ENCODE results near the gene NHLRC4.
A peak's percentile ranks its signal among the peaks of the same experiment; 100 is the strongest.

Gene NHLRC4

GRCh38 chr16:603933-604332 lies 37.1 kb downstream of the NHLRC4 start:
- H3K4me3 ChIP-seq (ENCODE audit: low read depth, low read length) = no peak overlapping the region
- ChIA-PET POLR2A (interaction anchor here (1.4 kb wide), 1 partner anchor 32 kb away, joined by 3 read pairs; the partner anchor contains the start of gene METTL26), CTCF (no interaction called here)
- H3K36me3 ChIP-seq (ENCODE audit: control insufficient read depth in 2 of 2, insufficient read depth in 1 of 2, low read length in 2 of 2) = peaks cover 0 to 10% of the 10 kb centered on the region in 2 experiments; a peak in 1 of 3 replicates
- no peaks in the 10 kb centered on the region for H3K9me3 ChIP-seq (ENCODE audit: control insufficient read depth, insufficient read depth, low read depth, low read length)
- TF ChIP-seq PRDM10 (tag by site-specific recombination; IDR thresholded peaks at IDR 0.05) (peak; percentile 41), ZNF776 (tag by site-specific recombination; IDR thresholded peaks at IDR 0.05; ENCODE audit: borderline replicate concordance) (no peak)
- no peak overlapping the region for H3K27ac ChIP-seq (ENCODE audit: extremely low read depth, low read depth, low read length)
- H3K4me1 ChIP-seq (ENCODE audit: control insufficient read depth, insufficient read depth, low read length) = no peaks in the 10 kb centered on the region

GRCh38 chr16:606656-607307 lies 40.0 kb downstream of the NHLRC4 start:
- POLR2A ChIA-PET = no interaction called here
- TF ChIP-seq ZNF202 (tag by site-specific recombination; IDR thresholded peaks at IDR 0.05; ENCODE audit: borderline replicate concordance) (no peak), ZNF580 (tag by site-specific recombination; IDR thresholded peaks at IDR 0.05) (no peak), REPIN1 (tag by site-specific recombination; IDR thresholded peaks at IDR 0.05; ENCODE audit: low read depth) (no peak), EGR2 (tag by site-specific recombination; IDR thresholded peaks at IDR 0.05; ENCODE audit: low read depth) (no peak), RBAK (tag by site-specific recombination; IDR thresholded peaks at IDR 0.05) (no peak), HIC1 (tag by site-specific recombination; IDR thresholded peaks at IDR 0.05) (no peak), ZNF121 (tag by site-specific recombination; IDR thresholded peaks at IDR 0.05) (no peak), PBX3 (CRISPR knock-in tag; IDR thresholded peaks at IDR 0.05) (no peak), ZSCAN30 (tag by site-specific recombination; IDR thresholded peaks at IDR 0.05) (no peak), MEIS1 (CRISPR knock-in tag; IDR thresholded peaks at IDR 0.05; ENCODE audit: borderline replicate concordance) (no peak), ZNF777 (tag by site-specific recombination; IDR thresholded peaks at IDR 0.05; ENCODE audit: borderline replicate concordance) (no peak), ZNF10 (tag by site-specific recombination; IDR thresholded peaks at IDR 0.05) (no peak), ZNF529 (tag by site-specific recombination; IDR thresholded peaks at IDR 0.05; ENCODE audit: insufficient replicate concordance) (no peak), GLIS1 (tag by site-specific recombination; IDR thresholded peaks at IDR 0.05) (no peak)
- H3K36me3 ChIP-seq (ENCODE audit: control insufficient read depth in 2 of 2, insufficient read depth in 1 of 2, low read length in 2 of 2) = no peaks in the 10 kb centered on the region
- CTCF ChIA-PET = no interaction called here
- no peaks in the 10 kb centered on the region for H3K9me3 ChIP-seq (ENCODE audit: control insufficient read depth, insufficient read depth, low read depth, low read length)
- H3K4me1 ChIP-seq (ENCODE audit: control insufficient read depth, insufficient read depth, low read length) = no peaks in the 10 kb centered on the region
- no peak overlapping the region for H3K4me3 ChIP-seq (ENCODE audit: low read depth, low read length)
- H3K27ac ChIP-seq (ENCODE audit: extremely low read depth, low read depth, low read length) = no peak overlapping the region

All from HEK293 (cell line).